Parathyroid adenoma (tissue), 2 donors: ENCODE results near the gene PLA2R1.

ENCODE experiments used
- H2AFZ ChIP-seq: fragments of 300-600 bp; sonication (generic); one replicate; pipeline ENCODE4 v1.7.0; 2017; ENCODE audit warnings: antibody characterized with exemption, mild to moderate bottlenecking
- H3K27ac ChIP-seq: fragments of 300-600 bp; sonication (generic); one replicate; pipeline ENCODE4 v1.7.0; 2017
- H3K27me3 ChIP-seq: fragments of 300-600 bp; sonication (generic); one replicate; pipeline ENCODE4 v1.7.0; 2017; ENCODE audit warnings: low read length; ENCODE audit not compliant: control insufficient read depth, insufficient read depth
- H3K36me3 ChIP-seq: fragments of 300-600 bp; sonication (generic); one replicate; pipeline ENCODE4 v1.7.0; 2017; ENCODE audit warnings: low read length; ENCODE audit not compliant: control insufficient read depth, insufficient read depth
- H3K4me1 ChIP-seq: fragments of 300-600 bp; sonication (generic); one replicate; pipeline ENCODE4 v1.7.0; 2017; ENCODE audit warnings: control low read depth
- H3K4me2 ChIP-seq: fragments of 300-600 bp; sonication (generic); one replicate; pipeline ENCODE4 v1.7.0; 2017; ENCODE audit warnings: low read length
- H3K4me3 ChIP-seq: fragments of 300-600 bp; sonication (generic); one replicate; pipeline ENCODE4 v1.7.0; 2017; ENCODE audit warnings: low read depth, low read length
- H3K79me2 ChIP-seq: fragments of 300-600 bp; sonication (generic); one replicate; pipeline ENCODE4 v1.7.0; 2017; ENCODE audit warnings: control low read depth
- H3K9ac ChIP-seq: fragments of 300-600 bp; sonication (generic); one replicate; pipeline ENCODE4 v1.7.0; 2017; ENCODE audit warnings: mild to moderate bottlenecking
- H3K9me3 ChIP-seq: fragments of 300-600 bp; sonication (generic); one replicate; pipeline ENCODE4 v1.7.0; 2017; ENCODE audit warnings: low read length; ENCODE audit not compliant: control insufficient read depth
- CTCF ChIP-seq: fragments of 300-600 bp; sonication (generic); IDR thresholded peaks from one replicate; pipeline ENCODE4 v1.7.0; 2017; ENCODE audit warnings: antibody characterized with exemption, mild to moderate bottlenecking
- donor health status: primary hyperparathyroidism.

Gene PLA2R1

DNA sequence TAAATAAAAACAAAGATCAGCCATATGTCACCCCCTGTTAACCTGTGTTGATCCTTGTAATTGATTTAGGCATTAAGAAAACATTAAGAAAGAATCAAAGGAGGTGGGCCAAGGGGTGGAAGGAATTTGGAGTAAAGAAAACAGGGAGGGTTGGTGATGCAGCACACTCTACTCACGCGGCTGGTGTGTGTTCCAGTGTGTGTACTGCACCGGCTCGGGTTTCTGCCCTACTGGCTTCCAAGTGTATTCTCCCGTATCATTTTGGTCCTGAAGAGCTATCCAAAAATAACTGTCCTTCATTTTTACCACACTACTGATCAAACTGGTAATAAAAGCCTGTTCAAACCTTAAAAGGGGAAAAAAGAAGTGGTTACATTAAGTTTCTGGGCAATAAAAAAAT lies 56.9 kb downstream of the PLA2R1 start:
- no peaks in the 10 kb centered on the region for H3K79me2 ChIP-seq
- H3K9ac ChIP-seq = no peak overlapping the region
- H3K27ac ChIP-seq = no peak overlapping the region
- no peak overlapping the region for H2AFZ ChIP-seq
- no peaks in the 10 kb centered on the region for H3K9me3 ChIP-seq
- H3K36me3 ChIP-seq = no peaks in the 10 kb centered on the region
- no peak overlapping the region for H3K4me3 ChIP-seq
- no peak for TF ChIP-seq CTCF
- H3K4me2 ChIP-seq = no peak overlapping the region
- H3K27me3 ChIP-seq = no peaks in the 10 kb centered on the region
- peaks cover 11% of the 10 kb centered on the region for H3K4me1 ChIP-seq

DNA sequence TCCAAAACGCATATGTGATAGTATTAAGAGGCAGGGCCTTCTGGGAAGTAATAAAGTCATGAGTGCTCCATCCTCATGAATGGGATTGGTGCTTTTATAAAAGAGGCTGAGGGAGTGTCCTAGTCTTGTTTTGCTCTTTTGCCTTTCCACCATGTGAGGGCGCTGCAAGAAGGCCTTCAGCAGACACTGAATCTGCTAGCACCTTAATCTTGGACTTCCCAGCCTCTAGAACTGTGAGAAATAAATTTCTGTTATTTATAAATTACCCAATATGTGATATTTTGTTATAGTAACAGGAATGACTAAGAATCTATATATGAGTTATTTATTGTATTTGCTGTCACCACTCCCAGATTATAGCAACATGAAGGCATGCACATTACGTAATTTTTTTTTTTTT lies 63.5 kb downstream of the PLA2R1 start:
- H3K79me2 ChIP-seq = no peaks in the 10 kb centered on the region
- H3K27ac ChIP-seq = no peak overlapping the region
- H3K36me3 ChIP-seq = no peaks in the 10 kb centered on the region
- no peaks in the 10 kb centered on the region for H3K27me3 ChIP-seq
- no peaks in the 10 kb centered on the region for H3K4me1 ChIP-seq
- H3K4me2 ChIP-seq = no peak overlapping the region
- TF ChIP-seq CTCF = no peak
- no peaks in the 10 kb centered on the region for H3K9me3 ChIP-seq
- H2AFZ ChIP-seq = no peak overlapping the region
- H3K9ac ChIP-seq = no peak overlapping the region
- no peak overlapping the region for H3K4me3 ChIP-seq

GRCh38 chr2:159998243-159998642 lies 64.2 kb downstream of the PLA2R1 start:
- Histone ChIP-seq H3K9me3 (no peaks in the 10 kb centered on the region), H3K4me3 (no peak overlapping the region), H2AFZ (no peak overlapping the region)

GRCh38 chr2:159996792-159997546 lies 65.4 kb downstream of the PLA2R1 start:
- H3K36me3 ChIP-seq = no peaks in the 10 kb centered on the region
- H3K27ac ChIP-seq = no peak overlapping the region
- H2AFZ ChIP-seq = no peak overlapping the region
- no peaks in the 10 kb centered on the region for H3K79me2 ChIP-seq
- H3K9ac ChIP-seq = no peak overlapping the region
- H3K9me3 ChIP-seq = no peaks in the 10 kb centered on the region
- no peaks in the 10 kb centered on the region for H3K27me3 ChIP-seq
- no peak overlapping the region for H3K4me2 ChIP-seq
- TF ChIP-seq CTCF = no peak
- no peaks in the 10 kb centered on the region for H3K4me1 ChIP-seq
- H3K4me3 ChIP-seq = no peak overlapping the region

More at GRCh38 chr2:159998243-159998642, 64.2 kb downstream of the PLA2R1 start:
- H3K79me2 ChIP-seq = no peaks in the 10 kb centered on the region
- no peaks in the 10 kb centered on the region for H3K27me3 ChIP-seq
- H3K27ac ChIP-seq = no peak overlapping the region
- H3K36me3 ChIP-seq = no peaks in the 10 kb centered on the region
- H3K9ac ChIP-seq = no peak overlapping the region
- no peaks in the 10 kb centered on the region for H3K4me1 ChIP-seq
- no peak for TF ChIP-seq CTCF
- H3K4me2 ChIP-seq = no peak overlapping the region

DNA sequence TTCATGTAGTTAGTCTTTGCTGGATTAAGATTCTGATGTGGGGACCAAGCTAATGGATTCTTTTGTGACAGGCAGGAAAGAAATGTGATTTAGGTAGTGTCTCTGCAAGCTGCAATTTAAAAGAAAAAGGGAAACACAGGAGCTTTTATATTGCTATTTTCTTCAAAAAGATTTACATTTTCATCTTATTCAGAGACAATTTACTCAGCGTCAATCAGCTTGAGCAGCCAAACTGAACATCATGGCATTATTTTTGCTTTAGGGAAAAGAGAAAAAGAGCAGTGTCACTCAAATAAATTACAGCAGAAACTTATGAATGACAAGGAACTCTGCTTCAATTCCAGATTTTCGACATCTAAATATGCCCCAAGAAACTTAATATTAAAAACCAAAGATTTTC lies 67.4 kb downstream of the PLA2R1 start:
- no peaks in the 10 kb centered on the region for H3K9me3 ChIP-seq
- no peaks in the 10 kb centered on the region for H3K27me3 ChIP-seq
- H3K27ac ChIP-seq = no peak overlapping the region
- TF ChIP-seq CTCF = no peak
- H3K9ac ChIP-seq = no peak overlapping the region
- H3K36me3 ChIP-seq = no peaks in the 10 kb centered on the region
- H3K79me2 ChIP-seq = no peaks in the 10 kb centered on the region
- no peak overlapping the region for H3K4me2 ChIP-seq
- no peak overlapping the region for H2AFZ ChIP-seq
- H3K4me3 ChIP-seq = no peak overlapping the region
- H3K4me1 ChIP-seq = no peaks in the 10 kb centered on the region
